AG04450 (cell line): Measurements from ENCODE around the gene FBN1. TPM values are rescaled to one million over a fixed set of nuclear protein-coding genes. Genes with fewer than 3 reads are reported as not detected.

Experiments
- CTCF ChIA-PET: fragments of 300-600, 350-600 bp; formaldehyde crosslinking; extraction: SDS; loops from one replicate; lab custom pipeline; 2022; ENCODE audit warnings: antibody characterized with exemption, inconsistent platforms; lab: Charles Lee
- POLR2A ChIA-PET: fragments of 350-600 bp; formaldehyde crosslinking; extraction: SDS; loops from one replicate; lab custom pipeline; 2021; ENCODE audit warnings: antibody characterized with exemption, inconsistent platforms; lab: Yijun Ruan, JAX
- DNase-seq: peaks from one replicate; pipeline ENCODE4 v3.0.0-alpha.2; 2011; ENCODE audit warnings: low read depth, low spot score
- H3K27ac ChIP-seq: one replicate; pipeline ENCODE4 v1.5.1; 2012; ENCODE audit warnings: low read depth, low read length, control low read depth
- H3K27me3 ChIP-seq: one replicate; pipeline ENCODE4 v1.6.0; 2012; ENCODE audit warnings: low read length; ENCODE audit not compliant: control insufficient read depth, insufficient read depth
- H3K4me3 ChIP-seq: 2 replicates; pipeline ENCODE4 v1.5.1; 2011; ENCODE audit warnings: mild to moderate bottlenecking, low read depth, low read length, control low read depth
- H3K9me3 ChIP-seq: 2 replicates; pipeline ENCODE4 v1.5.1; 2012; ENCODE audit warnings: low read length; ENCODE audit not compliant: control insufficient read depth, insufficient read depth
- polyA plus RNA-seq: library from polyadenylated mRNA; depleted of rRNA; stranded (reverse); fragments of >200 nt; gene quantifications from 2 replicates; pipeline ENCODE4 v1.2.3, GENCODE V29; 2011
- TF ChIP-seq, protein P1 (sequence below): IDR thresholded peaks from 2 replicates; pipeline ENCODE4 v1.5.1; 2011; ENCODE audit warnings: low read depth, low read length, control low read depth, inconsistent platforms

The FBN1 gene
- polyA plus RNA-seq, 1 experiment: 530 TPM

DNA sequence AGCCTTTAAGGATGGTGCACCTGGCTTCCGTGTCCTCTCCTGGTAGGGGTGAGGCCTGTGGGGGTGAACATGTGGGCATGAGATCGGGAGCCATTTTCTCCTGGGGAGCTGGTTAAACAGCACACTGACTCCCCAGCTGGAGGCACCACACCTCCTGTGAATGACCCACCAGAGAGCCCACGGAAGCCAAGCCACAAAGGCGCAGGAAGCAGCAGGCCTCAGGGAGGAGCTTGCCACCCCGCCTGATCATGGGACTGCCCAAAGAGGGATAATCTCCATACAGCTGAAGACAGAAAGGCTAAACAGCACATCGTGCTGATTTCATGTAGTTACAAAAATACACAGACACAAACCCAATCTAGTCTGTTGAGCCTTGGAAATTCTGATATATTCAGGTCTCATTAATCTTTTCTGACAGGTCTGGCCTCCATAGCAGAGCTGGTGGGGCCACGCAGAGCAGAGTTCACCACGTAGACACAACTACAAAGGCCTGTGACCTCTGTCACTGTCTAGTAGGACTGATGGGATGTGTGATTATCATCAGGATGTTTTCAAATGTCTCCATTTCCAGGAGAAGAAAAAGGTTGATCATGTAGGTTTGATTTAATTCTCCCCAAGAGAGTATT is 239.1 kb downstream of the FBN1 start:
- POLR2A ChIA-PET: no interaction called here
- CTCF ChIA-PET: interaction anchor here (0.9 to 3.5 kb wide), 2 partner anchors 49 to 241 kb away, joined by 3 to 12 read pairs; no protein-coding TSS in a partner anchor
- no peak for DNase-seq
- Histone ChIP-seq H3K27ac (no peak overlapping the region), H3K27me3 (no peaks in the 10 kb centered on the region), H3K4me3 (no peak overlapping the region), H3K9me3 (no peaks in the 10 kb centered on the region)
- TF ChIP-seq, protein P1, sequence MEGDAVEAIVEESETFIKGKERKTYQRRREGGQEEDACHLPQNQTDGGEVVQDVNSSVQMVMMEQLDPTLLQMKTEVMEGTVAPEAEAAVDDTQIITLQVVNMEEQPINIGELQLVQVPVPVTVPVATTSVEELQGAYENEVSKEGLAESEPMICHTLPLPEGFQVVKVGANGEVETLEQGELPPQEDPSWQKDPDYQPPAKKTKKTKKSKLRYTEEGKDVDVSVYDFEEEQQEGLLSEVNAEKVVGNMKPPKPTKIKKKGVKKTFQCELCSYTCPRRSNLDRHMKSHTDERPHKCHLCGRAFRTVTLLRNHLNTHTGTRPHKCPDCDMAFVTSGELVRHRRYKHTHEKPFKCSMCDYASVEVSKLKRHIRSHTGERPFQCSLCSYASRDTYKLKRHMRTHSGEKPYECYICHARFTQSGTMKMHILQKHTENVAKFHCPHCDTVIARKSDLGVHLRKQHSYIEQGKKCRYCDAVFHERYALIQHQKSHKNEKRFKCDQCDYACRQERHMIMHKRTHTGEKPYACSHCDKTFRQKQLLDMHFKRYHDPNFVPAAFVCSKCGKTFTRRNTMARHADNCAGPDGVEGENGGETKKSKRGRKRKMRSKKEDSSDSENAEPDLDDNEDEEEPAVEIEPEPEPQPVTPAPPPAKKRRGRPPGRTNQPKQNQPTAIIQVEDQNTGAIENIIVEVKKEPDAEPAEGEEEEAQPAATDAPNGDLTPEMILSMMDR: no peak

DNA sequence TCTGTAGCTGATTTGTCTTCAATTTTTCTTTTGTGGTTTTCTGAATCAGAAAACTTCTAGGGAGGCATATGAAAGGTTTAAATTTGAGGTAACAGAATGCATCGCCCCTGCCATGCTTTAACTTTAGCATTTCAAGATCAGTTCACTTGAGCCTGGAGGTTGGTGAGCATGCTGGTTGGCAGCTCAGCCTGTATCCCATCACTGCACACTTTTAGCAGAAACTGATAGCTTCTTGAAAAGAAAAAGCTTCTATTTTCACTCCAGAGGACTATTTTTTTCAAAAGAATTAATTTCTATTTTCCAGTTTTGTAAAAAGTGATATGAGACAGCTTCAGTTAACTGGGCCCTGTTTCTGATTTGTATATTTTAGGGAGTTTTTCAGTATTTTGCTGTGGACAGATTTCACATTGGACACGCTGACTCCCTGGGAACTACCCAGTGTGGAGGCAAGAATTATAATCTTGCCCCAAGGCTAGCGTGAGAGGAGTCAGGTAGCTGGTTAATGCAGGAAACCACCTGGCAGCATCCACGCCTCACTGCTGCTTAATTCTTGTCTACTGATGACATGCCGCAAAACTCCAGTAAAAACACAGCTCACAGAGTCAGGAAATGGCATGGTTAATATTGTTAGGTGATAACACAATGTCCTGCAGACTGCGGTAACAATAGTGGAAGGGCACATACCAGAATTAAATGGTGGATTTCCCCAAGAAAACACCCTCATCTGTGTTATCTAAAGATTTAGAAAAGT is 242.9 kb downstream of the FBN1 start:
- H3K27me3 ChIP-seq: no peaks in the 10 kb centered on the region
- ChIA-PET POLR2A (interaction anchor here (0.6 to 0.7 kb wide), 2 partner anchors 10 to 369 kb away, joined by 3 read pairs; no protein-coding TSS in a partner anchor), CTCF (interaction anchor here (1.4 kb wide), 1 partner anchor 44 kb away, joined by 7 read pairs; no protein-coding TSS in a partner anchor)

DNA sequence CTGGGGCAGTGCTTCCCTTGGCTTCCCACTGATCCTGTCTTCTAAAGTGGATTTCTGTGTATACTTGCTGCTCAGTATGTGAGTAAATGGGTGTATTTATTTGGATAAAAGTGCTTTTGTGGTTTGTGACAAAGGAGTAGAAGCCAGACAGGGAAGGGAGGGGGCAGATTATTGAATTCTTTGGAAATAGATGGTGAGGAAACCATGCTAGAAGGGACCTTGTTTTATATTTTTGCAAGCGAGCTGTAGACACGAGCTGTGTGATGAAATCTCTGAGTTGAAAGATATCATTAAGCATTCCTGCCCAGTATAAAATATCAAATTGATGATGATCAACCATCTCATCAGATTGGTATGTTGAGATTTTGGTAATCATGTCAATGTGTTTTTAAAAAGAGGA is 245.4 kb downstream of the FBN1 start:
- DNase-seq: no peak
- POLR2A ChIA-PET: interaction anchor here (0.8 to 1.0 kb wide), 4 partner anchors 13 to 38 kb away, joined by 3 read pairs; no protein-coding TSS in a partner anchor
- H3K27me3 ChIP-seq: no peaks in the 10 kb centered on the region
- CTCF ChIA-PET: interaction anchor here (1.9 kb wide), 1 partner anchor 48 kb away, joined by 4 read pairs; no protein-coding TSS in a partner anchor
- TF ChIP-seq, protein P1: no peak
- no peak overlapping the region for H3K27ac ChIP-seq
- H3K4me3 ChIP-seq: no peak overlapping the region
- no peaks in the 10 kb centered on the region for H3K9me3 ChIP-seq

More for the DNA sequence above, 242.9 kb downstream of the FBN1 start:
- Histone ChIP-seq H3K9me3 (no peaks in the 10 kb centered on the region), H3K27ac (no peak overlapping the region), H3K4me3 (no peak overlapping the region)
- no peak for DNase-seq
- TF ChIP-seq, protein P1: no peak

DNA sequence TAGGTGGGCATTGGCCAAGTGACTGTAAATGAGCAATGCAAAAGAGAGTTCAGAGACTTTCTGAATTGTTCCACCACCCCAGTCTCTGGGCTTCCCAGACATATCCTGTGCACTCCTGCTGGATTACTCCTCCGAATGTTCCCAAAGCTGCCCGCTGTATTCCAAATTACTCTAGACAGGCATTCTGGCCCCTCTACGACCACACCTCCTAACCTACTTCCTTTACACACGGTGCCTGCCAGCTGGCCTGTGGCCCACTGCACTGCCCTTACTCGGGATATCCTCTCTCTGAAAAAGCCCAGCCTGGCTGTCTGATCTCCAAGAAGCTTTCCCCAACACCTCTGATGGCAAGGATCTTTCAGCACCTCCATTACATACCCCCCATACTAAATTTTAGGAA is 247.7 kb downstream of the FBN1 start:
- ChIA-PET POLR2A (no interaction called here), CTCF (no interaction called here)
- no peaks in the 10 kb centered on the region for H3K27me3 ChIP-seq

More for the DNA sequence above, 247.7 kb downstream of the FBN1 start:
- no peak overlapping the region for H3K27ac ChIP-seq
- H3K4me3 ChIP-seq: no peak overlapping the region
- no peak for DNase-seq
- TF ChIP-seq, protein P1: no peak
- no peaks in the 10 kb centered on the region for H3K9me3 ChIP-seq
